HFF-Myc (cell line): ENCODE data around the gene RAB31.

Source experiments
- DNase-seq: peaks from one replicate; pipeline ENCODE4 v3.0.0-alpha.2; 2011; ENCODE audit warnings: low read depth; ENCODE audit errors: extremely low read depth
- H3K4me3 ChIP-seq: replicated peaks from 2 replicates; pipeline ENCODE4 v1.5.1; 2011; ENCODE audit warnings: low read depth, mild to moderate bottlenecking, control low read depth, low read length
- CTCF ChIP-seq: IDR thresholded peaks from 2 replicates; pipeline ENCODE4 v1.5.1; 2012; ENCODE audit warnings: mild to moderate bottlenecking, low read depth, low read length, control low read depth; ENCODE audit errors: missing control alignments

The RAB31 gene

GRCh38 chr18:9831036-9831722 is 123.1 kb downstream of the RAB31 start:
- H3K4me3 ChIP-seq: no peak overlapping the region
- DNase-seq: no peak
- TF ChIP-seq CTCF: no peak

- no peak overlapping the region for H3K4me3 ChIP-seq
- TF ChIP-seq CTCF: no peak
Observed at GRCh38 chr18:9831723-9832199, 123.7 kb downstream of the RAB31 start.

GRCh38 chr18:9832871-9833270 is 124.8 kb downstream of the RAB31 start:
- H3K4me3 ChIP-seq: no peak overlapping the region
- DNase-seq: no peak
- TF ChIP-seq CTCF: no peak

More at GRCh38 chr18:9831723-9832199, 123.7 kb downstream of the RAB31 start:
- no peak for DNase-seq

DNA sequence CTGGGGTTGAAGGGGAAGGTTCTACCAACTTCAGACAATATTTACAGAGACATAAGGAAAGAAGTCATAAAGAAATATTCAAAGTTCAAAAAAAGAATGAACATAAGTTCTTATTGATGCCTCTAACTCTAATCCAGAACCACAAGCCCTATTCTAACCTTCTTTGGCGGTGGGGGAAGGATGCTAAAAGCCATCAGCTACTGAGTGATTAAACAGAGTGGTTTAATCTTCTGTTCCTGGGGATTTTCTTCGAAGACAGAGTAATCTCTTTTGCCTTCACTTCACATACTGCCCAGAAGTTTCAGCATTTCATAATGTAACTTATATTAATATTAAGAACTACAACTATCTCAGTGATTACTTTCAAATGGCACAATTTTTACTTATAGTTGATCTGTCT is 126.5 kb downstream of the RAB31 start:
- DNase-seq: no peak
- H3K4me3 ChIP-seq: no peak overlapping the region
- no peak for TF ChIP-seq CTCF

- H3K4me3 ChIP-seq: no peak overlapping the region
- DNase-seq: no peak
- TF ChIP-seq CTCF: no peak
Observed at GRCh38 chr18:9835113-9835755, 127.1 kb downstream of the RAB31 start.

DNA sequence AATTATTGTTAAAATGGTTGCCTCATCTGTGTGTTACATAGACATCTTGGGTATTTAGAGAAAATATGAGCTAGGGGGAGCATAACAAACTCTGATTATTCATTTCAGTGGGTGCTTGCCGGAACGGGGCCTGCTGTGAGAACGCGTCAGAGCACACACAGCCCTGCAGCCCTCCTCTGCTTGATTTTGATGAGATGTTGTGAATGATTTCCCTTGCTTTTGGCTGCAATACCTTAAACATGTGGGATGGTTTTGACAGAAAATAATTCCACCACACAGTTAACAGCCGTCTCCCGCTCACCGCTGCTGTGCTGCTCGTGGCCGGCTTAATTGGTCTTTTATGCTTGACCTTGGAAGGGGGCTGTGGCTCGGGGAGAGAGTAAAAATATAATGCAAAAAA is 127.7 kb downstream of the RAB31 start:
- no peak overlapping the region for H3K4me3 ChIP-seq
- DNase-seq: no peak

More for the DNA sequence above, 127.7 kb downstream of the RAB31 start:
- TF ChIP-seq CTCF: no peak
